NCI-H187 treated with DMSO at 0.1 percent for 48 hours (cell line): ENCODE measurements around the gene TMEM185B.
"Not testable (repeated sequence)": the region's sequence is repeated elsewhere in the genome, so short reads cannot be mapped to it uniquely, and the experiment has no call there.

Experiments
- DNase-seq: peaks from one replicate; lab custom pipeline; 2025; lab: John Stamatoyannopoulos, UW

TMEM185B gene

DNA sequence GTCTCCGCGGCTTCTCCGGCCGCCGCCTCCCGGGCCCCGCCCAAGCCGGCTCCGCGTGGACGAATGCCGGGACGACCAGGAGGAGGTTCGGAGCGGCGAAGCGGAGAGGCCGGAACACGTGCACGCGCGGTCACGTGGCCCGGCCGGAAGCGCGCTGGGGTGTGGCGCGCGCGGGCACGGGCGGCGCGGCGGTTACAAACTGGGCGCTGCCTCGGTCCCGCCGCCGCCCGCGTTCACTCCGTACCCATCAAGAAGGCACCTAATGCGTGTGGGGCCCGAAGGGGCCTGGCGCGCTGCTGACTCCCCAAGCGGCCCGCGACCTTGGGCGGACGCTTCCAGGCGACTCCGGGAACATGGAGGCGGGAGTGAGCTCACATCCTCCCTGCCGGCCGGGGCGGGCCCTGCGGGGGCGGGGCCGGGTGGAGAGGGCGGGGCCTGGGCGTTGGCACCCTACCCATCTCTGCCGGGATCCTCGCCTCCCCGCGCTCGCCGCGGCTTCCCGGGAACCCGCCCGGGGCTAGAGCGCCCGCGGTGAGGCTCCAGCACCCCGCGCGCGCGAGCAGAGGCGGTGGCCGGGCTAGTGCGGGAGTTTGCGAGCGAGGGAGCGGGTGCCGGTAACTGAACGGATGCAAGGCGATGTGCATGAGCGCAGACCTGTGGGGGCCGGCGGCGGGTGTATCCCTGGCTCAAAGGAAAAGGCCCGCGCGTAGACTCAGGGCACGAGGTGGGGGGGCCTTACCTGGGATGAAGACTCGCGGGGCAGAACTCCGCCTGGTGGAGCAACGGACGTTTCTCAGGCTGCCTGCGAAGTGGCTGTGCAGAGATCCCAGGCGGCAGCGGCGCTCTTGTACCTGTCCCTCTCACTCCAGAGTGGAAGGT, at the start of gene TMEM185B:
Gene TMEM185B, minus strand, starts transcription at position 367 of the 879 bp plus-strand sequence. CDS start 424 bp downstream, outside the sequence.
- peak; percentile 5 for DNase-seq

DNA sequence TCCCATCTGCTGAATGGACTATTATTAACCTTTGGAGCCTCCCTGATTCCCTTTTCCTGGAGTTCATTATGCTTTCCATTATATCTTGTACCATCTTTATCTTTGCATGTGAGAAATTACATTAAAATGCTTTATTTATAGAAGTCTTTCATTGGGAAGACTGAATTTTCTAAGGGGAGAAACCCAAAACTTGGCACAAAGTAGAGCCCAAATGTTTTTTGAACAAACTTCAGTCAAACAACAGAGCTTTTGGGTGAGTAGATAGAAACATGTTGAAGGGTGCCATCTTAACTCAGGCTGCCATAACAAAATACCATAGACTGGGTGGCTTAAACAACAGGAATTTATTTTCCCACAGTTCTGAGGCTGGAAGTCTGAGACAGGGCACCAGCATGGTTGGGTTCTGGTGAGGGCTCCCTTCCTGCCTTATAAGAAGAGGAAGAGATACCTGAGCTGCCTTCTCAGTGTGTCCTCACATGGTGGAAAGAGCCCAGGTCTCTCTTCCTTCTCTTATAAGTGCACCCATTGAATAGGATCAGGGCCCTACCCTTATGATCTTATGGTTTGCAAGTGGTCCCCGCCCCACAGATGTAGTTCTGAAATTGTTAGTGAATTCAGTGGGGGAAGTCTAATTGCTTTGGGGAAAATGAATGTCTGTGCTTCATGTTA, 48.6 kb upstream of the TMEM185B start:
- no peak for DNase-seq

DNA sequence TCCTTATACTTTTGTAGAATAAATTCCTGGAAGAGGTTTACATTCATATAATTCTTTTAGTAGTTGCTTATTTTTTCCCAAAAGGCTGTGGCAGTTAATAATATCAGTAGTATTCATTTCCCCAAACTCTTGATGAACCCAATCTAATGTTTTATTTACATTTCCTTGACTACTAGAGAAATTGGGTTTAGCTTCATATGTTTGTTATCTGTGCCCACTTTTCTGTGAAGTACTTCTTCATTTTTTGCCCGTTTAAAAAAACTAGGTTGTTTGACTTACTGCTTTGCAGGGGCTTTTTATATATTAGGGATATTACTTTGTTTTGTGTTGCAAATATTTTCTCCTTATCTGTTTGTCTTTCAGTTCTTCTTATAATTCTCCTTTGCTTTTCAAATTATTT, 46.6 kb upstream of the TMEM185B start:
- no peak for DNase-seq

DNA sequence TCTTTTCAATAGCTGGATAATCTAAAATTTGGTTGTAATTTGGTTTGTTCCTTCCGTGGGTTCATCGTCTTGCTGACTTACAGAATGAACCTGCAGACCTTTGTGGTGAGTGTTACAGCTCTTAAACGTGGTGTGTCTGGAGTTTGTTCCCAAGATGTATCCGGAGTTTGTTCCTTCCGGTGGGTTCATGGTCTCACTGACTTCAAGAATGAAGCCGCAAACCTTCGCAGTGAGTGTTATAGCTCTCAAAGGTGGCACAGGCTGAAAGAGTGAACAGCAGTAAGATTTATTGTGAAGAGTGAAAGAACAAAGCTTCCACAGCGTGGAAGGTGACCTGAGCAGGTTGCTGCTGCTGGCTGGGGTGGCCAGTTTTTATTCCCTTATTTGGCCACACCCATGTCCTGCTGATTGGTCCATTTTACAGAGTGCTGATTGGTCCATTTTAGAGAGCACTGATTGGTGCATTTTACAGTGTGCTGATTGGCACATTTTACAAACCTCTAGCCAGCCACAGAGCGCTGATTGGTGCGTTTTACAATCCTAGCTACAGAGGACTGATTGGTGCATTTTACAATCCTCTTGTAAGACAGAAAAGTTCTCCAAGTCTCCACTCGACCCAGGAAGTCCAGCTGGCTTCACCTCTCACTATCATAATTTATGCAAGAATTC, 46.0 kb upstream of the TMEM185B start:
- DNase-seq: no peak

DNA sequence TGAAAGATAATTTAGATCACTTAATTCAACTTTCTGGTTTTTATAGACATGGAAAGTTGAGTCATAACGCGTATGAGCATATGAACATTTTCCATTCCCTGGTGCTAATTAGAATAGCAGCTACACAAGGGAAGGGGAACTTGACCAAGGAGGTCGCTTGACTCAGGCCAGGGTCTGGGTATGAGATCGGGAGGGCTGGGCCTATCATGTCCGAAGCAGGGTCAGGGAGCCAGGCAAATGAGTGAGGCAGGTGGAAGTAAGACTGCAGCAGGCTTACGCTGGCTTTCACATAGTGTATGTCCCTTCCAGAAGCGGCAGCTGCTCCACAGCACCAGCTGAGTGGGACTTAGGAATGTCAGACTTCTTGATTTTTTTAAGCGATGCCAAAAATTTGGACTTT, 44.1 kb upstream of the TMEM185B start:
- DNase-seq: no peak

DNA sequence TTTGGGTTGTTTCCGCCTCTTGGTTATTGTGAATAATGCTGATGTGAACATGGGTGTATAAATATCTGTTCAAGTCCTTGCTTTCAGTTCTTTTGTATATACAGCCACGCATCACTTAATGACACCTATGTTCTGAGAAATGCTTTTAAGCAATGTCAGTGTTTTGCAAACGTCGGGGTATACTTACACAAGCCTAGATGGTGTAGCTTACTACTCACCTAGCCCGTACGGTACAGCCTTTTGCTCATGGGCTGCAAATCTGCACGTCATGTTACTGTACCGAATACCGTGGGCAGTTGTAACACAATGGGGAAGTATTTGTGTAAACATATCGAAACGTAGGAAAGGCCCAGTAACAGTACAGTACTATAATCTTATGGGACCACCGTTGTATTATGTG, 41.8 kb upstream of the TMEM185B start:
- DNase-seq: no peak

DNA sequence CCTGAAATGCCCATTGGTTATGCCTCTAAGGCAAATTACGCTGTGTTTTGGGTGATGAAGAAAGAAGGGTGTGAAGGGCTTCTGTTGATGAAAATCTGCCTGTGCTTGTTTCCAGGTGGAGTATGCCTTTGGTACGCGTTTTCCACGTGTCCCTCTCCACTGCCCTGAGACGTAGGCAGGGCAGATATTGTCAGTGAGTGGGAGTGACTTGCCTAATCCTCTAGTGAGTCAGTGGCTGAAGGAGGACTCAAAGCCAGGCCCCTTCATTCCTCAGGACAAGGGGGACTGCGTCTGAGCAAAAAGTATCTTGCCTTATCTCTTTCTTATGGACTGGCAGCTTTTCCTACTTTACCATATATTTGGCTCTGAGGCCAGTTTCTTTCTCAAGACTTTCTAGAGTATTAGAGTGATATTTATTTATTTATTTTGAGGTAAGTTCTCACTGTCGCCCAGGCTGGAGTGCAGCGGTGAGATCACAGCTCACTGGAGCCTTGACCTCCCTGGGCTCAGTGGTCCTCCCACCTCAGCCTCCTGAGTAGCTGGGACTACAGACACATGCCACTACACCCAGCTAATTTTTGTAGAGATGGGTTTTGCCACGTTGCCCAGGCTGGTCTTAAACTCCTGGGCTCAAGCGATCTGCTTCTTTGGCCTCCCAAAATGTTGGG, 39.7 kb upstream of the TMEM185B start:
- no peak for DNase-seq

DNA sequence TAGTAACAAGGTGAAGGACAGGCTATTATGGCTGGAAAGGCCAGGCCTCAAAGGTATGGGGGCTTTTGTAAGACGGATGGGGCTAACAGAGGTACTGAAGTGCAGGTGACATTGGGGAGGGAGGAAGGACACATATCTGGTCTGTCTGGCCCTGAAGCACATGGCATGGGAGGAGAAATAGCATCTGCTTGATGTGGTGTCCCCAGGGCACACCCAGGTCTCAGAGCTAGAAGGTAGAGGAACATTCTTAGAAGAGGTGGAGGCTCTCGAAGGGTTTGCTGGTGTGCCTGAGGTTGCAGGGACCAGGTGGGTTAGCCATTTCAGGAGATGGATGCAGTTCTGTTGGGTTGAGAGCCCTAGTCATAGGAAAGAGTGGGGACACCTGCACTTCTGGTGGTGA, 39.0 kb upstream of the TMEM185B start:
- no peak for DNase-seq

DNA sequence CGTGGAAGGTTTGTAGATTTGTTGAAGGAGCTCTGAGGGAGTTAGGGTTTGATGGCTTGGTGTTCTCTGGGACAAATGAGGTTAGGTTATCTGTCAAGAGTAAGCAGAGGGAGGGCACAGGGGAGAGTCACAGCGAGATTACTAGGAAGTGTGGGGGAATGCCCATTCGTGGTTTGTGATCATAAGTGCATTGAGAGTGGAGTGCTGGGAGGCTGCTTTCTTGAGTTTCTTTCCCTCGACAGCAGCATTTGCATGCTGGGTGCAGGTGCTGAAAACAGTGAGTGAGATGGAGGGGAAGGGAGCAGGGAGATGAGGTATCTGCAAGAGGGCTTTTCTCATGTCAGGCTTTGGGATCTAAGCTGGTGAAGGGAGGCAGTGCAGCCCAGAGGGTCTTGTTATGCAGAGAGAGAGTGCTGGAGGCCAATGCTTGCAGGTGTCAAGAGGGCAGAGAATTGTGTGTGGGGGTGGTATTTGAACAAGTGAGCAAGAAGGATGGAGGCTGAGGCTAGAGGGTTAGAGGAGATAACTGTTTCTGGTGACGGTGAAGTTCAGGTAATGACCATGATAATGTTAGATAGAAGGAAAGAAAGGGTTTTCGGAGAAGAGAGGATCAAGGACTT, 38.3 kb upstream of the TMEM185B start:
- DNase-seq: no peak

DNA sequence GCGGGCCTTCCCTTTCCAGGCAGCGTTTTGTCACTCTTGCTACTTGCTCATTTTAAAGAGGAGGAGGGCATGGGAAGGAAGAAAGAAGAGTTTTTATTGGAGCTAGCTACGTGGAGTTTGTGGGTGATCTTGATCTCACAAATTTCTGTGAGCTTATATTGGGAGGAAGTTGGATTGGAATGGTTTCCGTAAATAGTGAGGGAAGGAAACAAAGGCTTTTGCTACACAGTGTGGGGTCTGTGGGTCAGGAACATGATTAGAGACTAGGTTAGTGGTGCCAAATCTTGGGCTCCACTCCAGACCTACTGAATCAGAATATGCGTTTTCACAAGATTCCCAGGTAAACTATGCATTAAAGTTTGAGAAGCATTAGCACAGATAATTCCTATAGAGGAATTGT, 37.5 kb upstream of the TMEM185B start:
- no peak for DNase-seq

DNA sequence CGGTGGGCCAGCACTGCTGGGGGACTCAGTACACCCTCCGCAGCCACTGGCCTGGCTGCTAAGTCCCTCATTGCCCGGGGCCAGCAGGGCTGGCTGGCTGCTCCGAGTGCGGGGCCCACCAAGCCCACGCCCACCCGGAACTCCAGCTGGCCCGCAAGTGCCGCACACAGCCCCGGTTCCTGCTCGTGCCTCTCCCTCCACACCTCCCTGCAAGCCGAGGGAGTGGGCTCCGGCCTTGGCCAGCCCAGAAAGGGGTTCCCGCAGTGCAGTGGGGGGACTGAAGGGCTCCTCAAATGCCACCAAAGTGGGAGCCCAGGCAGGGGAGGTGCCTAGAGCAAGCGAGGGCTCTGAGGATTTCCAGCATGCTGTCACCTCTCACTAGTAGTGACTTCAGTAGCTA, 36.7 kb upstream of the TMEM185B start:
- not testable (repeated sequence) for DNase-seq

DNA sequence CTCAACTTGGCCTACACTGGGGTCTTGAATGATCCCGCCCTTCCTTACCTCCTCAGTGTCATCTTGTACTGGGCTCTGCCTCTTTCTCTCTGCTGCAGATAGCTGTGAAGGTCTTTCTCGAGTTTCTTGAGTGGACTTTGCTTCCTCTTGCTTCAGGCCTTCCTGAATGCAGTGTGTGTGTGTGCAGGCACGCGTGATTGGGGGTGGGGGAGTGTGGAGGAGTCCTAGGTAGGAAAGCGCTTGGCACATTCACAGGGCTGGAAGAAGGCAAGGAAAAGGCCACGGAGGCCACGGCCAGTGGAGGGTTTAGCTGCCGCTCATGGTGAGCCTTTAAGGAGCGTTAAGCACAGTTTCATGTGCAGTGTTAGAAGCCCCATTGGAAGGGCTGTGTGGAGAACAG, 35.0 kb upstream of the TMEM185B start:
- no peak for DNase-seq

DNA sequence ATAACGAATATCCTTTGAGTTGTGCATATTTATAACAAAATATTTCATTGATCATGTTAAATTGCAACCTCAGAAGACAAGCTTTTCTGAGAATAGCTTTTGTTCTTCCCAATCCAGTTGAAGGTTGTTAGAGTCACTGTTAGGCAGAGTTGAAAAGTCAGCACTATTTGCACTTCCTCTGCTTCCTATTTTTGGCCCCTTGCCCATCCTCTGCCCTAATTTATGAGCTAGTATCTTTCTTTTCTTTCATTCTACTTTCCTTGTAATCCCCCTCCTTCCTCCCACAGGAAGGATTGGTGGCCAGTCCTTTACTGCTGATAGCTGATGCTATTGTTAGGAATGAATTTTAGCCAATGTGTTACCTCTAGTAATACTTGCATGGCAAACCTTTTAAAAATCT, 34.3 kb upstream of the TMEM185B start:
- no peak for DNase-seq

DNA sequence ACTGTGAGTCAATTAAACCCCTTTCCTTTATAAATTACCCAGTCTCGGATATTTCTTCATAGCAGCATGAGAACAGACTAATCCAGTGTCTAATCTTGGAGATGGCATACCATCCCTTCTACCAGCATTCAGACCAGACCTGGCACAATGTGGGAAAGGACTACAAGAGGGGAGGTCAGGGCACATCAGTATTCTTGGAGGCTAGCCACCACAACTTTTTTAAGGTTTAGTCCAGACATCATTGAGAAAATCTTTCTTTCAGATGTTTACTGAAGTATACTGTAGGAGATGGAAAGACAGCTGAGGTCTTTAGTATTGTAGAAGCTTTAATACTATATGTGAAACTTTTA, 33.4 kb upstream of the TMEM185B start:
- no peak for DNase-seq

DNA sequence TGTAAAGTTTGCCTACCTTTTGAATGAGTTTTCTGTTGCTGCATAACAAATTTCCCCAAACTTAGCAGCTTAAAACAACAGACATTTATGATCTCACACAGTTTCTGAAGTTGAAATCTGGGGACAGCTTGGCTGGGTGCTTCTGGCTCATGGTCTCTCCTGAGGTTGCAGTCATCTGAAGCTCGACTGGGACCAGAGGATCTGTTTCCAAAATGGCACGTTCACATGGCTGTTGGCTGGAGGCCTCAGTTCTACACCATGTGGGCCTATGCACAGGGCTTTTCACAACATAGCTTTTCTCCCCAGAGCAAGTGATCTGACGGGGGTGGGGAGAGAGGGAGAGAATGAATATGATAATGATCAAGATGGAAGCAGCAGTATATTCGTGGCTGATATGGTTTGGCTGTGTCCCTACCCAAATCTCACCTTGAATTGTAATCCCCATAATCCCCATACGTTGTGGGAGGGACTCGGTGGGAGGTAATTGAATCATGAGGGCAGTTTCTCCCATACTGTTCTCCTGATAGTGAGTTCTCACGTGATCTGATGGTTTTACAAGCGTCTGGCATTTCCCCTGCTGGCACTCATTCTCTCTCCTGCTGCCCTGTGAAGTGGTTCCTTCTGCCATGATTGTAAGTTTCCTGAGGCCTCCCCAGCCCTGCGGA, 32.9 kb upstream of the TMEM185B start:
- no peak for DNase-seq

DNA sequence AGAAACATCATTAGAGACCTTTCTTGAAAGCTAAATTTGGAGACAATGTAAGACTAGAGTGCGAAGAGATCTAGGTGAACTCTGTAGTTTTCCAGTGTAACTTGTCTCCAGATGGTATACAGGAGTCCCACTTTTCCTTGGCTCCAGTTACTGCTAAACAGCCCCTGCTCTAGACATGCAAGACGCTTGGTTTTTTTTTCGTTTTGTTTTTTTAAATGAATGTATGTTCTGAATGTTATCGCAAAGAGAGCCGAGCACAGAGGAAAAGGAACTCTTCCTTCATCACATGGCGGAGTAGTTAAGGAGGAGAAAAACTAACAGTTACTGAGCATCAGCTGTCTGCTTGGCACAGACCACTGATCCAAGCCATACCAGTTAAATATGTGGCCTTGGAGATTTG, 31.9 kb upstream of the TMEM185B start:
- no peak for DNase-seq

DNA sequence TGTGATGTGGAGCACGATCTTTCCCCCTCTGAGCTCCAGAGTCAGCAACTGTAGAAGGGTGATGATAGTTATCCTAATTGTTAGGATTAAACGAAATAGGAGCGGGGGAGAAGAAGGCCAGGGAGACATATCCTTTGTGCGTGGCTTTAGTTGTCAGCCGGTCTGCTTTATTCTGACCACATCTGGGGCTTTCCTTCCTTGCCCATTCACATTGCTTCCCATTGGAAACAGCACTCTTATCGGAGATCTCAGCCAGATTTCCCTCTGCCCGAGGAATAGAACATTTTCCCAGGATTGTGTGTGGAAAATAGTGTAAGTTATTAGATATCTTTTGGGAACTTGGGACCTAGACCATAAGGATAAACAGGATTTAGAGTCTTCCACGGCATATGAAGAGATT, 31.0 kb upstream of the TMEM185B start:
- DNase-seq: no peak

DNA sequence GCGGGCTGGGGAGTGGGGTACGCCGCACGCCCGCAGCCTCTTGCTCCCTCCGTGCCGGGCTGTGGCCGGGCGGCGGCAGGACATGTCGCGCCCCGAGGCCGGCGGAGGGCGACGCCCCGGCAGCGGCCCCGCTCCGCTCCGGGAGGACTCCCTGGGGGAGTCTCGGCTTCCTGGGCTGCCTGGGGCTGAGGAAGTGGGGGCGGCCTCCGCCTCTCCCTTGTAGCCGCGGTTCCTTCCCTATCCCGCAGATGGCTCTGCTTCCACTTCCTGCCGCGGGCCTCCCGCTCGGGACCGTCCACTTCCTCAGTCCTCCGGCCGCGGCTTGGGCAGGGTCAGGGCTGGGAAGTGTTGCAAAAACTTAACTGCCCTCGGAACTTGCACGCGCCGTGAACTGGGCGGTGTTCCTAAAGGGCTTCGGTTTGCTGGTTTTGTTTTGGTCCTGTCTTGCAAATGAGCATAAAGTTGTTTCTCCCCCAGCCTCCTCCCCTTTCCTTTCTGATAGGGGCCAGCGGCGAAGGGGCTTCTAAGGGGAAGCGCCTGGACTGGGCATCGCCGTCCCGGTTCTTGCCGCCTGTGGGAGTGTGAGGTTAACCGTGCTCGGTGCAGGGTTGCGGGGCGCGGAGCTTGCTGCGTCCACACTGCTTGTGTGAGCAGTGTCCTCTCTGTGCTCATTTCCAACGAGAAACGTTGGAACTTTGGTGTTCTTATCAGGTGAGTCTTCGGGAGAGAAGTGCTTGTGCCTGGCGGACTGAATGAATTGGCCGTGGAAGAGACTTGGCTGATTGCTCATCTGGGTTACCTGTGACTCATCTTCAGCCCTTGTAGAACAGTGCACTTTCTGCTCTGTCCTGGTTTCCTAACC, 30.1 kb upstream of the TMEM185B start:
- no peak for DNase-seq

DNA sequence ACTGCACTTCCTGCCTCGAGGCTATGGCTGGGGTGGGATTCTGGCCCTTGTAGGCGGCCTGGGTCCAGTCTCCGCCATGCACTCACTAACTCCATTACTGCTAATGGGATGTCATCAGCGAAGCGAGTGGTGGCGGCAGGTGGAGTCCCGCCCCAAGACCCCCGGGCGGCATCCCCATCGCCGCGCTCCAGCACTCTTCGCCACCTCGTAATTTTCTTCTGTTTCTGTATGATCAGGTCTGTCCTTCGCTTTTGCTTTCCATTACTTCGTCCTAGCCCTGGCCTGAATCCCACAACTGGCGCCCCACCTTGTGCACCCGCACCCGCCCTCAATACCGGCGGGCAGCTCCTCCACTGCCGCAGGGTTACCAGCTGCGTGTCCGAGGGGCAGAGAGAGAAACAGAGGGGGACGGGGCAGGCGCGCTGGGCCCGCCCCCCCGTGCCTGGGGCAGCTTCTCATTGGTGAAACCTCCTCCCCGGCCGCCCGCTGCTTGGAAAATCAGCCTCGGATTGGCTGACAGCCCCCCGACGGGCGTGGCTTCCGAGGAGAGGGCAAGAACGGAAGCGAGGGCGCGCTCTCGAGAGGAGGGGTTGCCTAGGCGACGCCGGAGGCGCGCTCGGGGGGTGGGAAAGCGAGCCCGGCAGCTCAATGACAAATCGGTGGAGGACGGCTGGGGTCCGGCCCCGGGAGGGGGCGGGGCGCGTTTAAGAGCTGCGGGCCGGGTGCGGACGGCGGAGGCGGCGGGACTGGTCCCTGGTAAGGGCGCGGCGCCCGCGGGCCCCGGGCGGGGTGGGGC, 29.2 kb upstream of the TMEM185B start, which contains the start of gene RALB:
Gene RALB, plus strand, starts transcription at position 628 of the 796 bp plus-strand sequence. CDS start 25,813 bp downstream, outside the sequence.
- DNase-seq: peak; percentile 69

DNA sequence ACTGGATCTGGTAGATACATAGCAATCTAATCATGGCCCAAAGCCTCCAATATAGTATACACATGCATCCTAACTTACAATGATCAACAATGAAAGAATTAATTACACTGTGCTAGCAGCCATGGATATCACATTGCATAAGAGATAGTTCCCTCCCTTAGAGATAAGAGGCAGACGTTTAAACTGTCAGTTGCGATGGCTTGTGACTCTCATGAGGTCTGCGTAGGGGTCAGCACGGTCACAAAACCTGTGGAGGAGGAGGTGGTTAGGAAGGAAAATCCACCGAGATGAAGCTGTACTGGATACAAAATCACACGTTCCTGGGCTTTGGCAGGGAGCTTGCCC, 28.7 kb upstream of the TMEM185B start:
- DNase-seq: no peak
